ENCODE measurements around the gene SLC4A11.

The SLC4A11 gene

DNA sequence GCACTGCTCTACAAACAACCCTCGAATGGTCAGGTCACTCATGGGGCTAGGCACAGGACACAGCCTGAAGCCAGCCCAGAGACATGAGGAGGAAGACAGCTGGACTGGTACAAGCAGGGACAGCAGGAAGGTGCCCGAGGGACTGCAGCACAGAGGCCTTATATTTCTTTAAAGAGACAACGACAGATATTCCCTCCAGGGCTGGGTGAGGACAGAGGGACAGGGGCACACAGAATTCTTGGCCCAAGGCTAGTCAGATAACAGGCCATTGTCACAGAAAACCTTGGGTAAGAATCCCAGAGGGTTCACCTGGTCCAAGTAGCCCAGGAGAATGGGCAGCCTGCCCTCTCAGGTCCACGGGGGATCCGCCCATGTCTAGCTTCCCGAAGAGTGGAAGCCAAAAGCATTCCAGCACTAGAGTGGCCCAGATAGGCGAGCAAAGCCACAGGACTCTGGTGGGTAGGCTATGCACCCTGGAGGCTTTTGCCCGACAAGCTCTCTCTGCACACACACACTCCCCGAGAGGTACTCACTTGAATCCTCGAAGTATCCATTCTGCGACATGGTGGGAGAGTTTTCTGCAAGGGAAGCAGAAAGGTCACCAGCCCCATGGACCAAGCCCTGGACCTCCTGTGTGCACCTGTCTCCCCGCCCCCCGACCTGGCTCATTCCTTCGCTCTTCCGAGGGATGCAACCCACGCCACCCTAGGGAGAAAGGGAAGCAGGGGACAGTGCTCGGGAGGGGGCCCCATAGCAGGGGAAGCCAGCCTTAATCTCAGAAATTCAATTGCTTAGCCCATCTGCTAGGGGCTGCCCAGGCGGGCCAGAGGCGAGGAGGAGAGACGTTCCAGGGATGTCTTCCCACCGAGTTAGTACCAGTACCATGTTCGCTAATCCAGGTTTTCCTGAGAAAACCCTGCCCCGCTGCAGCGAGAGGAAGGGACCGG lies 1.7 kb downstream of the SLC4A11 start:
- TF ChIP-seq, protein P1, sequence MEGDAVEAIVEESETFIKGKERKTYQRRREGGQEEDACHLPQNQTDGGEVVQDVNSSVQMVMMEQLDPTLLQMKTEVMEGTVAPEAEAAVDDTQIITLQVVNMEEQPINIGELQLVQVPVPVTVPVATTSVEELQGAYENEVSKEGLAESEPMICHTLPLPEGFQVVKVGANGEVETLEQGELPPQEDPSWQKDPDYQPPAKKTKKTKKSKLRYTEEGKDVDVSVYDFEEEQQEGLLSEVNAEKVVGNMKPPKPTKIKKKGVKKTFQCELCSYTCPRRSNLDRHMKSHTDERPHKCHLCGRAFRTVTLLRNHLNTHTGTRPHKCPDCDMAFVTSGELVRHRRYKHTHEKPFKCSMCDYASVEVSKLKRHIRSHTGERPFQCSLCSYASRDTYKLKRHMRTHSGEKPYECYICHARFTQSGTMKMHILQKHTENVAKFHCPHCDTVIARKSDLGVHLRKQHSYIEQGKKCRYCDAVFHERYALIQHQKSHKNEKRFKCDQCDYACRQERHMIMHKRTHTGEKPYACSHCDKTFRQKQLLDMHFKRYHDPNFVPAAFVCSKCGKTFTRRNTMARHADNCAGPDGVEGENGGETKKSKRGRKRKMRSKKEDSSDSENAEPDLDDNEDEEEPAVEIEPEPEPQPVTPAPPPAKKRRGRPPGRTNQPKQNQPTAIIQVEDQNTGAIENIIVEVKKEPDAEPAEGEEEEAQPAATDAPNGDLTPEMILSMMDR (IDR thresholded peaks at IDR 0.05; ENCODE audit: borderline replicate concordance, control extremely low read depth, extremely low read depth, insufficient read depth, missing control alignments): no peak
- in situ Hi-C loops (cut with MboI; ENCODE audit: low sequenced_read_pairs, unreplicated experiment): no loop called here
- no peak for DNase-seq (ENCODE audit: low spot score)

DNA sequence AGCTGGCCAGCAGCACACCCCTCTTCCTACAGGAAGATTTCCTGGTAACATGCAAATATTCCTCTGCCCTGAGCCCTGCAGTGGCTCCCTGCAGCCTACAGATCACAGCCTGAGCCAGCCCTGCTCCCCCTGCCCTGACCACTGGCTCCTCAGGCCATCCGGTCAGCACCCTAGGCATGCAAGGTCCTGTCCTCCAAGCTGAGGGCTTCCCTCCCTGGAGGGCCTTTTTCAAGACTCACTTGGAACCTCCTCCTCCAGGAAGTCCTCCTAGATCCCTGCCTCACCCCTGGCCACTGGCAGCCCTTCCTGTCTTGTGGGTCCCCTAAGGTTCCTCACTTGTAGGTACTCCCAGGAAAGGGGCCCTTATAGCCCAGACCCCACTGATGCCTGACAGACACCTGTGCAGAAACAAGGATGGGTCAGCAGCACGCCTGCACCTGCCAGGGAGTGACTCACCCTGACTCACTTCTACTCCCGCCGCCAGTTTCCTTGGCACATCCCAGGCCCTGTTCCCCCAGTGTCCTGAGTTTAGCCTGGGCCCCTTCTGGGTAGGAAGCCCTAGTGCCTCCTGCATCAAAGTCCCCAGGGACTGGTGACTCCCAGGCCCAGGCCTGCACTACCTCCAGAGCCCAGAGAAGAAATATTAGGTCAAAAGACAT lies 3.2 kb downstream of the SLC4A11 start:
- DNase-seq (ENCODE audit: low spot score): no peak
- TF ChIP-seq, protein P1 (IDR thresholded peaks at IDR 0.05; ENCODE audit: borderline replicate concordance, control extremely low read depth, extremely low read depth, insufficient read depth, missing control alignments): no peak
- in situ Hi-C loops (cut with MboI; ENCODE audit: low sequenced_read_pairs, unreplicated experiment): no loop called here

DNA sequence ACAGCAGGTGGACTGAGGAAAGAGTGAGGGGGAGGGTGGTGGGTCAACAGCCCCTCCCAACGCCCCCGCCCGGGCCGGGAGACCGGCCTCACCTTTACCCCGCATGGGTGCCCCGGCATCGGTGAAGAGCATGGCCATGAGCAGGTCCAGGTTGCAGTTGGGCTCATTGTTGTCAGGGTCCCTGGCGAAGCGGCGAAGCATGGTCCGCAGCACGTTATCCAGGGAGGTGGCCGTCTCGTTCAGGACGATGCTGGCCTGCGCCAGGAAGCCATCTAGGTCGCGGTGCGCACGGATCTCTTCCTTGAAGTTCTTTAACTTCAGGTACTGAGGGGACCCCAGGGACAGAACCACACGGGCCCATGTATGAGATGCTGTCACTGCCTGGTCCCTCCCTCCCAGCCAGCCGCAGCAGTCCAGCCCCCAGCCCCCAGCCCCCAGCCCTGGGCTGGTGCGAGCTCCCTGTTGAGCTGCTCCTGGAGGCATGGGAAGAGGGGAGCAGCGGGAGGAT lies 4.9 kb downstream of the SLC4A11 start:
- in situ Hi-C loops (cut with MboI; ENCODE audit: low sequenced_read_pairs, unreplicated experiment): no loop called here
- no peak for DNase-seq (ENCODE audit: low spot score)
- TF ChIP-seq, protein P1 (IDR thresholded peaks at IDR 0.05; ENCODE audit: borderline replicate concordance, control extremely low read depth, extremely low read depth, insufficient read depth, missing control alignments): no peak

DNA sequence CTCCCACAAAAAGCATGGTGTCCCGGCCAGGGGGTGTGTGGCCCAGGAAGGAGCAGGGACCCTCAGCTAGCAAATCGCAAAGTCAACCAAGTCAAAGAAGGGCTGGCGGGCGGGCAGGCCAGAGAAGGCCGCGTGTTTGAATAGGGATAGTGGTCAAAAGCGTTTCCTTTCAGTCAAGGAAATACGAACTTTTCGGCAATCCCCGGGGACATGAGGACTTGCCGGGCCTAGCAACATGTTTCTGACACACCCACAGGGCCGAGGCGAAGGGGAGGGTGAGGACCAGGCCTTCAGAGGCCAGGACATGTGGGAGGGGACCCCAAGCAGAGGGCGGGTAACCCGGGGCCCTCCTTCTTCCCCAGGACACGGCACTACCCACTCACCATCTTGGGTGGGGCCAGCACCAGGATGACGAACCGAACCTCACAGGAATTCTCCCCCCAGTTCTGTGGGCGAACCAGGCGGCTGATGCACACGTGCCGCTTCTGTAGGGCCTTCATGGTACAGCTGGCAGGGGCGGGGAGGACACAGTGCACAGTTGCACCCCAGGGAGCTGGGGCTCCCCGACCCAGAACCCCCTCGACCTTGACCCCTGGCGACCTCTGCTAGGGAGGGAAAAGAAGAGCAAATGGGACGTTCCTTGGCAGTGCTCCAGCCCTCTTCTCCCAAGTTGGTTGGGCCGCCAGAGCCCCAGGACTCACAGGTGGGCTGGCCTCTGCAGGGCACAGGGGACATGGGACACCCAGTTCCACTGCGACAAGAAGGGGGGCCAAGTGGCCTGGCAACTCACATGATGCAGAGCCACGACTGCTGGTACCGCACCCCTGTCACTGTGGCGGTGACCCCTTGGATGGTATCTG lies 5.6 kb downstream of the SLC4A11 start:
- TF ChIP-seq, protein P1 (IDR thresholded peaks at IDR 0.05; ENCODE audit: borderline replicate concordance, control extremely low read depth, extremely low read depth, insufficient read depth, missing control alignments): no peak
- in situ Hi-C loops (cut with MboI; ENCODE audit: low sequenced_read_pairs, unreplicated experiment): no loop called here
- no peak for DNase-seq (ENCODE audit: low spot score)

DNA sequence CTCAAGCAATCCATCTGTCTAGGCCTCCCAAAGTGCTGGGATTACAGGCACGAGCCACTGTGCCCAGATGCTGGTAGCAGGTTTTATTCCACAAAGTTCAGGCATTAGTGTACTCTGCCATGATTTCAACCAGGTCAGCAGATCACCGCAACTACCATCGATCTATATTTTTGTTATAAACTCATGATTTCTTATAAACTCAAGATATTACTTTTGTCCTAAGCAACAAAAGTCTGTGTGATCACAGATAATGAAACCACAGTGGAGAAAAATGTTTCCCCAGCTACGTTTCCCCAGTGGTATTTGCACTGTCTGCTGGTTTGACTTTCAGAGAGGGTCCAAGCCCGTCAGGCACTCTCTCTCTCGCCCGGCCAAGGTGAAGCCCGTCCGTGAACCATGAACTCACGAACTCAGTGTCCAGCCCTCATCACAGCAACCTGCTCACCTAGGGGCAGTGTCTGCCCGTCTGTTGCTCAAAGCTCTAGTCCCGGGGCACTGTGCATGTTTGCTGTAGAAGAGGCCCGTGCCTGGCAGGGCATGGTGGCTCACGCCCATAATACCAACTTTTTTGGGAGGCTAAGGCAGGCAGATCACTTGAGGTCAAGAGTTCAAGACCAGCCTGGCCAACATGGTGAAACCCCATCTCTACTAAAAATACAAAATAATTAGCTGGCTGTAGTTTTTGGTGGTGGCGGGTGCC lies 7.0 kb downstream of the SLC4A11 start:
- TF ChIP-seq, protein P1 (IDR thresholded peaks at IDR 0.05; ENCODE audit: borderline replicate concordance, control extremely low read depth, extremely low read depth, insufficient read depth, missing control alignments): no peak
- DNase-seq (ENCODE audit: low spot score): no peak
- in situ Hi-C loops (cut with MboI; ENCODE audit: low sequenced_read_pairs, unreplicated experiment): no loop called here
